ENCODE results near the gene MUC20. TPM values are rescaled to one million over a fixed set of nuclear protein-coding genes. Genes with fewer than 3 reads are reported as not detected.
A peak's percentile ranks its signal among the peaks of the same experiment; 100 is the strongest.

The MUC20 gene
- total and polyA plus RNA-seq, 9 of the 15 experiments (the other 6 are each of a cell fraction or from before 2014, with no cell fraction given) = 0.03 to 0.23 (median 0.15) TPM; not detected in 3

DNA sequence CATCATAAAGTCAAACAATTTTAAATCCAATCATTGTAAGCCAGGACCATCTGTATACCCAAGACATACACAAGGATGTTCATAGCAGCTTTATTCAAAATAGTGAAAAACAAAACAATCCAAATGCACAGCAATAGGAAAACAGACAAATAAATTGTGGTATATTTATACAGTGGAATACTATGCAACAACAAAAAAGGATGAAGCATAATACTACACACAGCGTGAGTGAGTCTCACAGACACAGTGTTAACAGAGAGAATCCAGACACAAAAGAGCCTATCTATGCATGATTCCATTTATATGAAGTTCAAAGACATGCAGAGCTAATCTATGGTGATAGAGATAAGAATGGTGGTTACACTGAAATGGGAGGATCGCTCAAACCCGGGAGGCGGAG, 5.6 kb upstream of the MUC20 start (continued):
- TF ChIP-seq HDAC2 (IDR thresholded peaks at IDR 0.05) (peak; percentile 63; the same call in 1 of the 2 replicates), ZZZ3 (IDR thresholded peaks at IDR 0.05) (no peak), CLOCK (CRISPR knock-in tag; IDR thresholded peaks at IDR 0.05; ENCODE audit: borderline replicate concordance) (no peak), RB1 (IDR thresholded peaks at IDR 0.05; ENCODE audit: low read depth) (no peak), LEF1 (IDR thresholded peaks at IDR 0.05) (peak; percentile 57; the same call in 1 of the 2 replicates), HMGXB4 (CRISPR knock-in tag; IDR thresholded peaks at IDR 0.05) (no peak), BRD4 (IDR thresholded peaks at IDR 0.05) (no peak), KDM1A (IDR thresholded peaks at IDR 0.05) (peak; percentile 74 to 84), ZNF263 (CRISPR knock-in tag; IDR thresholded peaks at IDR 0.05; ENCODE audit: borderline replicate concordance) (peak; percentile 28), HNRNPL (IDR thresholded peaks at IDR 0.05; ENCODE audit: low read depth, low read length) (no peak), NFXL1 (CRISPR knock-in tag; IDR thresholded peaks at IDR 0.05) (no peak), ZNF699 (CRISPR knock-in tag; IDR thresholded peaks at IDR 0.05; ENCODE audit: insufficient replicate concordance) (peak; percentile 17), U2AF2 (optimal IDR thresholded peaks at IDR 0.05; ENCODE audit: low read depth, low read length) (no peak), CAMTA2 (CRISPR knock-in tag; conservative IDR thresholded peaks at IDR 0.05) (no peak), TEAD2 (tag; IDR thresholded peaks at IDR 0.05) (no peak), SOX6 (IDR thresholded peaks at IDR 0.05) (peak; percentile 81), ZNF444 (CRISPR knock-in tag; IDR thresholded peaks at IDR 0.05) (no peak)
- TF ChIP-seq, protein P1, sequence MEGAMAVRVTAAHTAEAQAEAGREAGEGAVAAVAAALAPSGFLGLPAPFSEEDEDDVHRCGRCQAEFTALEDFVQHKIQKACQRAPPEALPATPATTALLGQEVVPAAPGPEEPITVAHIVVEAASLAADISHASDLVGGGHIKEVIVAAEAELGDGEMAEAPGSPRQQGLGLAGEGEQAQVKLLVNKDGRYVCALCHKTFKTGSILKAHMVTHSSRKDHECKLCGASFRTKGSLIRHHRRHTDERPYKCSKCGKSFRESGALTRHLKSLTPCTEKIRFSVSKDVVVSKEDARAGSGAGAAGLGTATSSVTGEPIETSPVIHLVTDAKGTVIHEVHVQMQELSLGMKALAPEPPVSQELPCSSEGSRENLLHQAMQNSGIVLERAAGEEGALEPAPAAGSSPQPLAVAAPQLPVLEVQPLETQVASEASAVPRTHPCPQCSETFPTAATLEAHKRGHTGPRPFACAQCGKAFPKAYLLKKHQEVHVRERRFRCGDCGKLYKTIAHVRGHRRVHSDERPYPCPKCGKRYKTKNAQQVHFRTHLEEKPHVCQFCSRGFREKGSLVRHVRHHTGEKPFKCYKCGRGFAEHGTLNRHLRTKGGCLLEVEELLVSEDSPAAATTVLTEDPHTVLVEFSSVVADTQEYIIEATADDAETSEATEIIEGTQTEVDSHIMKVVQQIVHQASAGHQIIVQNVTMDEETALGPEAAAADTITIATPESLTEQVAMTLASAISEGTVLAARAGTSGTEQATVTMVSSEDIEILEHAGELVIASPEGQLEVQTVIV (CRISPR knock-in tag; IDR thresholded peaks at IDR 0.05; ENCODE audit: borderline replicate concordance) = no peak
- TF ChIP-seq, protein P2, sequence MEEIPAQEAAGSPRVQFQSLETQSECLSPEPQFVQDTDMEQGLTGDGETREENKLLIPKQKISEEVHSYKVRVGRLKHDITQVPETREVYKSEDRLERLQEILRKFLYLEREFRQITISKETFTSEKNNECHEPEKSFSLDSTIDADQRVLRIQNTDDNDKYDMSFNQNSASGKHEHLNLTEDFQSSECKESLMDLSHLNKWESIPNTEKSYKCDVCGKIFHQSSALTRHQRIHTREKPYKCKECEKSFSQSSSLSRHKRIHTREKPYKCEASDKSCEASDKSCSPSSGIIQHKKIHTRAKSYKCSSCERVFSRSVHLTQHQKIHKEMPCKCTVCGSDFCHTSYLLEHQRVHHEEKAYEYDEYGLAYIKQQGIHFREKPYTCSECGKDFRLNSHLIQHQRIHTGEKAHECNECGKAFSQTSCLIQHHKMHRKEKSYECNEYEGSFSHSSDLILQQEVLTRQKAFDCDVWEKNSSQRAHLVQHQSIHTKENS (CRISPR knock-in tag; IDR thresholded peaks at IDR 0.05) = peak; percentile 79; the same call in 1 of the 2 replicates
